PC-3 (cell line): ENCODE results near the gene ZNF407. TPM values are rescaled to one million over a fixed set of nuclear protein-coding genes. Genes with fewer than 3 reads are reported as not detected.
"Not testable (repeated sequence)": the region's sequence is repeated elsewhere in the genome, so short reads cannot be mapped to it uniquely, and the experiment has no call there.

Source experiments
- ATAC-seq: fragments of 200-7000 bp; cut with Tn5 transposase; 2 replicates; pipeline ENCODE4 v1.9.1; 2020; ENCODE audit warnings: mild to moderate bottlenecking, moderate library complexity
- BruUV-seq: library from RNA; stranded (reverse); fragments of 400-500 nt; replicated peaks from 2 replicates; lab custom pipeline; 2021; lab: Mats Ljungman, UMichigan
- CTCF ChIA-PET: fragments of 300-600 bp; sonication (Branson Sonifier 250); formaldehyde crosslinking; loops from one replicate; lab custom pipeline; 2022; ENCODE audit warnings: antibody characterized with exemption; lab: Charles Lee
- POLR2A ChIA-PET: fragments of 300-600 bp; sonication (Branson Sonifier 250); formaldehyde crosslinking; loops from one replicate; lab custom pipeline; 2022; ENCODE audit warnings: antibody characterized with exemption; ENCODE audit not compliant: unreplicated experiment; lab: Charles Lee
- DNase-seq: peaks from one replicate; pipeline ENCODE4 v3.0.0-alpha.2; 2015
- H2AFZ ChIP-seq: fragments of 300-600 bp; sonication (generic); 2 replicates; pipeline ENCODE4 v1.6.0; 2016; ENCODE audit warnings: antibody characterized with exemption, low read length
- H3F3A ChIP-seq: fragments of 300-600 bp; sonication (generic); one replicate; pipeline ENCODE4 v1.6.0; 2017; ENCODE audit warnings: antibody characterized with exemption, low read length, control low read depth, mild to moderate bottlenecking; ENCODE audit not compliant: unreplicated experiment
- H3K27ac ChIP-seq: fragments of 300-600 bp; sonication (generic); 2 replicates; pipeline ENCODE4 v1.5.1; 2016; ENCODE audit warnings: mild to moderate bottlenecking, low read length
- H3K27me3 ChIP-seq: fragments of 300-600 bp; sonication (generic); 2 replicates; pipeline ENCODE4 v1.6.1; 2016; ENCODE audit warnings: low read length, mixed read lengths
- H3K36me3 ChIP-seq: fragments of 300-600 bp; sonication (generic); 2 replicates; pipeline ENCODE4 v1.6.1; 2016; ENCODE audit warnings: low read depth, mixed run types, low read length, mixed read lengths
- H3K4me1 ChIP-seq: fragments of 300-600 bp; sonication (generic); 2 replicates; pipeline ENCODE4 v1.5.1; 2016; ENCODE audit warnings: low read length; ENCODE audit not compliant: insufficient read depth
- H3K4me2 ChIP-seq: fragments of 300-600 bp; sonication (generic); 2 replicates; pipeline ENCODE4 v1.6.0; 2016; ENCODE audit warnings: low read length
- H3K4me3 ChIP-seq: fragments of 300-600 bp; sonication (generic); 2 replicates; pipeline ENCODE4 v1.5.1; 2016; ENCODE audit warnings: mild to moderate bottlenecking, low read length, mixed read lengths
- H3K79me2 ChIP-seq: fragments of 300-600 bp; sonication (generic); 2 replicates; pipeline ENCODE4 v1.6.1; 2017; ENCODE audit warnings: low read length, mixed read lengths
- H3K9ac ChIP-seq: fragments of 300-600 bp; sonication (generic); 2 replicates; pipeline ENCODE4 v1.6.0; 2016; ENCODE audit warnings: mild to moderate bottlenecking, low read length
- H3K9me2 ChIP-seq: fragments of 300-600 bp; sonication (generic); replicated peaks from 2 replicates; pipeline ENCODE4 v1.6.1; 2016; ENCODE audit warnings: mixed run types, low read length, mixed read lengths
- H3K9me3 ChIP-seq: fragments of 300-600 bp; sonication (generic); 2 replicates; pipeline ENCODE4 v1.6.1; 2016; ENCODE audit warnings: low read length, mixed read lengths
- H4K20me1 ChIP-seq: fragments of 300-600 bp; sonication (generic); 2 replicates; pipeline ENCODE4 v1.6.1; 2016; ENCODE audit warnings: low read length, mixed read lengths
- EZH2 ChIP-seq: fragments of 300-600 bp; sonication (generic); IDR thresholded peaks from one replicate; pipeline ENCODE4 v1.6.1; 2017; ENCODE audit warnings: antibody characterized with exemption, mild to moderate bottlenecking, low read length; ENCODE audit not compliant: unreplicated experiment
- EZH2phosphoT487 ChIP-seq: fragments of 300-600 bp; sonication (generic); IDR thresholded peaks from 2 replicates; pipeline ENCODE4 v1.6.1; 2018; ENCODE audit warnings: mild to moderate bottlenecking, antibody characterized with exemption, low read length, borderline replicate concordance
- intact Hi-C: fragments of 100-400 bp; cut with micrococcal nuclease; formaldehyde crosslinking; loops from 2 replicates; pipeline ENCODE4 v1.9.0; 2023
- total RNA-seq: library from RNA; depleted of rRNA; stranded (reverse); fragments of >200 nt; gene quantifications from 2 replicates; pipeline ENCODE4 v1.2.3, GENCODE V29; 2014
- TF ChIP-seq, protein P1 (sequence below): fragments of 300-600 bp; sonication (generic); conservative IDR thresholded peaks from 2 replicates; pipeline ENCODE4 v1.5.1; 2017; ENCODE audit warnings: antibody characterized with exemption, low read depth, mild to moderate bottlenecking, low read length

The ZNF407 gene
- total RNA-seq, 1 experiment from 2014 or later: 9.3 TPM

DNA sequence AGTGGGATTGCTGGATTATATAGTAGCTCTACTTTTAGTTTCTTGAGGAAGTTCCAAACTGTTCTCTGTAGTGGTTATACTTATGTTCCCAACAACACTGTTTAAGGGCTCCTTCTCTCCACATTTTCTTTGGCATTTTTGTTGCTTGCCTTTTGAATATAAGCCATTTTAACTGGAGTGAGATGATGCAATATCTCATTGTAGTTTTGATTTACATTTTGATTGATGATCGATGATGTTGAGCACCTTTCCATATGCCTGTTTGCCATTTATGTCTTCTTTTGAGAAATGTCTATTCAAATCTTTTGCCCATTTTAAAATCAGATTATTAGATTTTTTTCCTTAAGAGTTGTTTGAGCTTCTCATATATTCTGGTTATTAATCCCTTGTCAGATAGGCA is 368.0 kb downstream of the ZNF407 start:
- no peaks in the 10 kb centered on the region for H3K4me1 ChIP-seq
- no peaks in the 10 kb centered on the region for H3F3A ChIP-seq
- H3K9me2 ChIP-seq: no peaks in the 10 kb centered on the region
- BruUV-seq: no TSS peak
- no peak overlapping the region for H3K27ac ChIP-seq
- no peaks in the 10 kb centered on the region for H4K20me1 ChIP-seq
- H3K9ac ChIP-seq: no peak overlapping the region
- ChIA-PET CTCF (no interaction called here), POLR2A (no interaction called here)
- DNase-seq (no peak), ATAC-seq (no peak)
- no peaks in the 10 kb centered on the region for H3K27me3 ChIP-seq
- H2AFZ ChIP-seq: no peak overlapping the region
- intact Hi-C loops: loop anchor here (5.0 kb wide), 1 partner anchor 77 kb away; no protein-coding TSS in a partner anchor
- H3K36me3 ChIP-seq: no peaks in the 10 kb centered on the region
- TF ChIP-seq EZH2phosphoT487: no peak
- TF ChIP-seq, protein P1, sequence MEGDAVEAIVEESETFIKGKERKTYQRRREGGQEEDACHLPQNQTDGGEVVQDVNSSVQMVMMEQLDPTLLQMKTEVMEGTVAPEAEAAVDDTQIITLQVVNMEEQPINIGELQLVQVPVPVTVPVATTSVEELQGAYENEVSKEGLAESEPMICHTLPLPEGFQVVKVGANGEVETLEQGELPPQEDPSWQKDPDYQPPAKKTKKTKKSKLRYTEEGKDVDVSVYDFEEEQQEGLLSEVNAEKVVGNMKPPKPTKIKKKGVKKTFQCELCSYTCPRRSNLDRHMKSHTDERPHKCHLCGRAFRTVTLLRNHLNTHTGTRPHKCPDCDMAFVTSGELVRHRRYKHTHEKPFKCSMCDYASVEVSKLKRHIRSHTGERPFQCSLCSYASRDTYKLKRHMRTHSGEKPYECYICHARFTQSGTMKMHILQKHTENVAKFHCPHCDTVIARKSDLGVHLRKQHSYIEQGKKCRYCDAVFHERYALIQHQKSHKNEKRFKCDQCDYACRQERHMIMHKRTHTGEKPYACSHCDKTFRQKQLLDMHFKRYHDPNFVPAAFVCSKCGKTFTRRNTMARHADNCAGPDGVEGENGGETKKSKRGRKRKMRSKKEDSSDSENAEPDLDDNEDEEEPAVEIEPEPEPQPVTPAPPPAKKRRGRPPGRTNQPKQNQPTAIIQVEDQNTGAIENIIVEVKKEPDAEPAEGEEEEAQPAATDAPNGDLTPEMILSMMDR: no peak
- no peak for TF ChIP-seq EZH2
- H3K4me2 ChIP-seq: no peak overlapping the region
- H3K79me2 ChIP-seq: no peaks in the 10 kb centered on the region
- no peak overlapping the region for H3K4me3 ChIP-seq
- H3K9me3 ChIP-seq: no peaks in the 10 kb centered on the region

GRCh38 chr18:74967438-74967837 is 369.8 kb downstream of the ZNF407 start:
- no peak overlapping the region for H3K27ac ChIP-seq
- TF ChIP-seq EZH2: no peak
- TF ChIP-seq, protein P1: no peak
- TF ChIP-seq EZH2phosphoT487: no peak
- H2AFZ ChIP-seq: no peak overlapping the region
- no peaks in the 10 kb centered on the region for H3K79me2 ChIP-seq
- no peak overlapping the region for H3K9ac ChIP-seq
- no TSS peak for BruUV-seq
- ChIA-PET POLR2A (no interaction called here), CTCF (no interaction called here)
- no peak for DNase-seq
- no peaks in the 10 kb centered on the region for H3K27me3 ChIP-seq
- no peaks in the 10 kb centered on the region for H3K36me3 ChIP-seq
- no peaks in the 10 kb centered on the region for H3K9me3 ChIP-seq
- H3F3A ChIP-seq: no peaks in the 10 kb centered on the region
- no peak for ATAC-seq
- no peaks in the 10 kb centered on the region for H3K9me2 ChIP-seq
- intact Hi-C loops: loop anchor here (5.0 kb wide), 1 partner anchor 75 kb away; no protein-coding TSS in a partner anchor
- no peaks in the 10 kb centered on the region for H3K4me1 ChIP-seq
- no peak overlapping the region for H3K4me3 ChIP-seq
- H4K20me1 ChIP-seq: no peaks in the 10 kb centered on the region
- H3K4me2 ChIP-seq: no peak overlapping the region

GRCh38 chr18:74967979-74968378 is 370.3 kb downstream of the ZNF407 start:
- no peaks in the 10 kb centered on the region for H3K9me2 ChIP-seq
- ChIA-PET CTCF (no interaction called here), POLR2A (no interaction called here)
- TF ChIP-seq EZH2 (no peak), EZH2phosphoT487 (no peak)
- TF ChIP-seq, protein P1: no peak
- H3K4me1 ChIP-seq: no peaks in the 10 kb centered on the region
- BruUV-seq: no TSS peak
- H3K79me2 ChIP-seq: no peaks in the 10 kb centered on the region
- H3K9ac ChIP-seq: no peak overlapping the region
- H3K9me3 ChIP-seq: no peaks in the 10 kb centered on the region
- intact Hi-C loops: loop anchor here (5.0 kb wide), 1 partner anchor 74 kb away; no protein-coding TSS in a partner anchor
- ATAC-seq (no peak), DNase-seq (no peak)
- no peaks in the 10 kb centered on the region for H3F3A ChIP-seq
- no peaks in the 10 kb centered on the region for H4K20me1 ChIP-seq
- H3K4me2 ChIP-seq: no peak overlapping the region
- no peak overlapping the region for H3K27ac ChIP-seq
- H3K27me3 ChIP-seq: no peaks in the 10 kb centered on the region
- H3K36me3 ChIP-seq: no peaks in the 10 kb centered on the region
- no peak overlapping the region for H2AFZ ChIP-seq
- H3K4me3 ChIP-seq: no peak overlapping the region

DNA sequence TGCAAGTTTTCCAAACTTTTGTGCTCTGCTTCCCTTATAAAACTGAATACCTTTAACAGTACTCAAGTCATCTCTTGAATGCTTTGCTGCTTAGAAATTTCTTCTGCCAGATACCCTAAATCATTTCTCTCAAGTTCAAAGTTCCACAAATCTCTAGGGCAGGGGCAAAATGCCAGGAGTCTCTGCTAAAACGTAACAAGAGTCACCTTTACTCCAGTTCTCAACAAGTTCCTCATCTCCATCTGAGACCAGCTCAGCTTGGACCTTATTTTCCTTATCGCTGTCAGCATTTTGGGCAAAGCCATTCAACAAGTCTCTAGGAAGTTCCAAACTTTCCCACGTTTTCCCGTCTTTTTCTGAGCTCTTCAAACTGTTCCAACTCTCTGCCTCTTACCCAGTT is 373.7 kb downstream of the ZNF407 start:
- not testable (repeated sequence) for ATAC-seq, H2AFZ ChIP-seq

More for the DNA sequence above, 373.7 kb downstream of the ZNF407 start:
- H3K9me3 ChIP-seq, H4K20me1 ChIP-seq, H3K27ac ChIP-seq, BruUV-seq, CTCF ChIA-PET, H3K9me2 ChIP-seq, H3K9ac ChIP-seq, H3K79me2 ChIP-seq, H3K4me3 ChIP-seq, DNase-seq, POLR2A ChIA-PET, H3K36me3 ChIP-seq, H3K27me3 ChIP-seq, intact Hi-C loops, H3K4me2 ChIP-seq, H3K4me1 ChIP-seq, H3F3A ChIP-seq: not testable (repeated sequence)
